Panc1 (cell line): Measurements from ENCODE around the gene CCBE1. TPM values are rescaled to one million over a fixed set of nuclear protein-coding genes. Genes with fewer than 3 reads are reported as not detected.

ENCODE experiments used
- ATAC-seq: fragments of 200-7000 bp; cut with Tn5 transposase; 2 replicates; pipeline ENCODE4 v1.9.1; 2020; ENCODE audit warnings: mild to moderate bottlenecking, moderate library complexity
- BruUV-seq: library from RNA; stranded (reverse); fragments of 400-500 nt; replicated peaks from 2 replicates; lab custom pipeline; 2021; lab: Mats Ljungman, UMichigan
- CTCF ChIA-PET: fragments of 300-600 bp; sonication (Branson Sonifier 250); formaldehyde crosslinking; loops from one replicate; lab custom pipeline; 2022; ENCODE audit warnings: antibody characterized with exemption; lab: Charles Lee
- POLR2A ChIA-PET: fragments of 300-600 bp; sonication (Branson Sonifier 250); formaldehyde crosslinking; loops from one replicate; lab custom pipeline; 2022; ENCODE audit warnings: antibody characterized with exemption; lab: Charles Lee
- DNase-seq: peaks from one replicate; pipeline ENCODE4 v3.0.0-alpha.2; 2010; ENCODE audit warnings: low read depth, low spot score
- H3K27ac ChIP-seq: 2 replicates; pipeline ENCODE4 v1.5.1; 2011; ENCODE audit warnings: mild to moderate bottlenecking, low read length, inconsistent platforms
- H3K27me3 ChIP-seq: fragments of 200-500 bp; sonication (Bioruptor generic); 2 replicates; pipeline ENCODE4 v1.6.0; 2014; ENCODE audit warnings: low read length, inconsistent platforms; ENCODE audit not compliant: control insufficient read depth, insufficient read depth
- H3K36me3 ChIP-seq: fragments of 200-500 bp; sonication (Bioruptor generic); 2 replicates; pipeline ENCODE4 v1.5.1; 2014; ENCODE audit warnings: inconsistent platforms, mild to moderate bottlenecking, low read length, moderate library complexity; ENCODE audit not compliant: control insufficient read depth, insufficient read depth
- H3K4me1 ChIP-seq: 2 replicates; pipeline ENCODE4 v1.5.1; 2011; ENCODE audit warnings: inconsistent platforms, mild to moderate bottlenecking, low read length, moderate library complexity; ENCODE audit not compliant: control insufficient read depth, insufficient read depth
- H3K4me3 ChIP-seq, 2 experiments: 2 replicates each; pipeline ENCODE4 v1.5.1; 2011 to 2012; ENCODE audit warnings: low read depth in 2 of 2, low read length in 2 of 2, mild to moderate bottlenecking in 2 of 2, inconsistent platforms in 1 of 2, moderate library complexity in 1 of 2
- H3K9me3 ChIP-seq: fragments of 200-500 bp; sonication (Bioruptor generic); 2 replicates; pipeline ENCODE4 v1.5.1; 2014; ENCODE audit warnings: low read depth, mild to moderate bottlenecking, inconsistent platforms, low read length, moderate library complexity; ENCODE audit not compliant: control insufficient read depth, insufficient read depth
- POLR2AphosphoS5 ChIP-seq: IDR thresholded peaks from 2 replicates; pipeline ENCODE4 v1.6.1; 2012; ENCODE audit warnings: mild to moderate bottlenecking, low read depth, low read length, moderate library complexity
- REST ChIP-seq, 2 experiments: IDR thresholded peaks; 2 replicates each; pipeline ENCODE4 v1.6.1; 2011 to 2012; ENCODE audit warnings: low read depth in 2 of 2, control low read depth in 1 of 2, low read length in 1 of 2, mild to moderate bottlenecking in 1 of 2, moderate library complexity in 1 of 2; ENCODE audit not compliant: insufficient read depth in 1 of 2
- SIN3A ChIP-seq: IDR thresholded peaks from 2 replicates; pipeline ENCODE4 v1.6.1; 2012; ENCODE audit warnings: low read depth, mild to moderate bottlenecking, low read length, moderate library complexity, borderline replicate concordance; ENCODE audit not compliant: insufficient read depth
- TCF7L2 ChIP-seq: IDR thresholded peaks from 2 replicates; pipeline ENCODE4 v1.6.1; 2011; ENCODE audit warnings: mild to moderate bottlenecking, low read depth, low read length, inconsistent platforms
- in situ Hi-C: cut with HindIII; loops from 2 replicates; pipeline ENCODE4 v1.10.0; 2016; ENCODE audit warnings: low sequenced_read_pairs, low pct_unique_long_range_greater_than_20kb
- intact Hi-C: fragments of 100-400 bp; cut with micrococcal nuclease; formaldehyde crosslinking; loops from one replicate; pipeline ENCODE4 v1.10.0; 2022; ENCODE audit not compliant: unreplicated experiment
- total RNA-seq: library from RNA; stranded (reverse); gene quantifications from one replicate; pipeline ENCODE4 v1.2.1, GENCODE V29; 2021; ENCODE audit not compliant: unreplicated experiment
- TF ChIP-seq, protein P1 (sequence below): fragments of 450-650 bp; IDR thresholded peaks from 2 replicates; pipeline ENCODE4 v1.5.1; 2017; ENCODE audit warnings: mild to moderate bottlenecking

CCBE1 gene
- total RNA-seq, 1 experiment from 2014 or later: 0.13 TPM

DNA sequence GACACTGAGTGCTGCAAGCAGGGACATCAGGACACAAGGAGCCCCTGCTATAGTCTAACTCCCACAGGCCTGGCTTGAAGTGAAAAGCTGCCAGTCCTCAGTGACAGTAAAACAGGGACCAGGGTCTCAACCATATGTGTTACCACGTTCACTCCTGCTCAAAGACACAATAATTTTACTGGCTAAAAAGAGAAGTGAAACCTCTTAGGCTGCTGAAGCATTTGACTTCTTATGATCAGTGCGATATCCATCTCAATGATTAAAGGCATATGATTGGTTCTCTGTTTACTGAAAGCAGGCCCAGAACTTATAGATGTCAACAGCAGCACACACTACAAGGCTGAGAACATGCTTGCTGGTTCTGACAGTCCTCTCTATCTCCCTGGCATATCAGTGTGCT, 208.3 kb downstream of the CCBE1 start:
- CTCF ChIA-PET: no interaction called here
- POLR2A ChIA-PET: no interaction called here
- intact Hi-C loops (no loop called here), in situ Hi-C loops (no loop called here)
- no TSS peak for BruUV-seq
- Histone ChIP-seq H3K4me3 (no peak overlapping the region), H3K27ac (no peak overlapping the region), H3K4me1 (no peaks in the 10 kb centered on the region), H3K36me3 (no peaks in the 10 kb centered on the region), H3K9me3 (no peaks in the 10 kb centered on the region), H3K27me3 (no peaks in the 10 kb centered on the region)
- no peak for TF ChIP-seq POLR2AphosphoS5
- TF ChIP-seq TCF7L2: no peak
- TF ChIP-seq, protein P1, sequence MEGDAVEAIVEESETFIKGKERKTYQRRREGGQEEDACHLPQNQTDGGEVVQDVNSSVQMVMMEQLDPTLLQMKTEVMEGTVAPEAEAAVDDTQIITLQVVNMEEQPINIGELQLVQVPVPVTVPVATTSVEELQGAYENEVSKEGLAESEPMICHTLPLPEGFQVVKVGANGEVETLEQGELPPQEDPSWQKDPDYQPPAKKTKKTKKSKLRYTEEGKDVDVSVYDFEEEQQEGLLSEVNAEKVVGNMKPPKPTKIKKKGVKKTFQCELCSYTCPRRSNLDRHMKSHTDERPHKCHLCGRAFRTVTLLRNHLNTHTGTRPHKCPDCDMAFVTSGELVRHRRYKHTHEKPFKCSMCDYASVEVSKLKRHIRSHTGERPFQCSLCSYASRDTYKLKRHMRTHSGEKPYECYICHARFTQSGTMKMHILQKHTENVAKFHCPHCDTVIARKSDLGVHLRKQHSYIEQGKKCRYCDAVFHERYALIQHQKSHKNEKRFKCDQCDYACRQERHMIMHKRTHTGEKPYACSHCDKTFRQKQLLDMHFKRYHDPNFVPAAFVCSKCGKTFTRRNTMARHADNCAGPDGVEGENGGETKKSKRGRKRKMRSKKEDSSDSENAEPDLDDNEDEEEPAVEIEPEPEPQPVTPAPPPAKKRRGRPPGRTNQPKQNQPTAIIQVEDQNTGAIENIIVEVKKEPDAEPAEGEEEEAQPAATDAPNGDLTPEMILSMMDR: no peak
- no peak for TF ChIP-seq REST (IDR thresholded peaks at IDR 0.05; ENCODE audit: insufficient read depth in 1 of 2, low read depth in 2 of 2, low read length in 1 of 2)
- TF ChIP-seq SIN3A: no peak
- DNase-seq (no peak), ATAC-seq (no peak)

DNA sequence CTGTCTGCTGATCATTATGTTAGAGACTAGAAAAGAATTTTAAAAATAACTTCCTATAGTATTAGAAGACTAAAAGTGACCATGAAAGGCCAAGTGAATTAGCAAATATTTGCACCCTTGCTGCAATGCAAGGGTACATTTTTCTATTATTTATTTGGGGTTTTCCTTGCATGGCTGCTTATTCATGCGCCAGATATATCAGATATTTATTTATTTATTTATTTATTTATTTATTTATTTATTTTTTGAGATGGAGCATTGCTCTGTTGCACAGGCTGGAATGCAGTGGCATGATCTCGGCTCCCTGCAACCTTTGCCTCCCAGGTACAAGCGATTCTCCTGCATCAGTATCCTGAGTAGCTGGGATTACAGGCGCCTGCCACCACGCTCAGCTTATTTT, 211.8 kb downstream of the CCBE1 start:
- ChIA-PET POLR2A (no interaction called here), CTCF (no interaction called here)
- Histone ChIP-seq H3K27ac (no peak overlapping the region), H3K27me3 (no peaks in the 10 kb centered on the region), H3K4me1 (no peaks in the 10 kb centered on the region), H3K9me3 (no peaks in the 10 kb centered on the region), H3K36me3 (no peaks in the 10 kb centered on the region), H3K4me3 (no peak overlapping the region)
- ATAC-seq (no peak), DNase-seq (no peak)
- in situ Hi-C loops: no loop called here
- BruUV-seq: no TSS peak
- TF ChIP-seq TCF7L2 (no peak), REST (IDR thresholded peaks at IDR 0.05; ENCODE audit: insufficient read depth in 1 of 2, low read depth in 2 of 2, low read length in 1 of 2) (no peak), SIN3A (no peak), POLR2AphosphoS5 (no peak)
- TF ChIP-seq, protein P1: no peak
- intact Hi-C loops: no loop called here
